HCT116 (cell line): ENCODE results near the gene TRIM39. TPM values are rescaled to one million over a fixed set of nuclear protein-coding genes. Genes with fewer than 3 reads are reported as not detected.

Source experiments
- ATAC-seq: fragments of 200-7000 bp; cut with Tn5 transposase; 2 replicates; pipeline ENCODE4 v1.9.1; 2020; ENCODE audit warnings: mild to moderate bottlenecking, moderate library complexity
- BruUV-seq: library from RNA; stranded (reverse); fragments of 400-500 nt; replicated peaks from 2 replicates; lab custom pipeline; 2021; lab: Mats Ljungman, UMichigan
- CTCF ChIA-PET: fragments of 300-600 bp; sonication (Branson Sonifier 250); formaldehyde crosslinking; loops from one replicate; lab custom pipeline; 2021; ENCODE audit warnings: antibody characterized with exemption; lab: Charles Lee
- POLR2A ChIA-PET: fragments of 300-600, 350-600 bp; sonication (Branson Sonifier 250); formaldehyde crosslinking; loops from one replicate; lab custom pipeline; 2021; ENCODE audit warnings: antibody characterized with exemption; lab: Charles Lee
- RAD21 ChIA-PET, 2 experiments: fragments of 300-600 bp; sonication (Branson Sonifier 250); formaldehyde crosslinking; loops; one replicate each; lab custom pipeline; 2023; ENCODE audit warnings: low total read pairs in 2 of 2; ENCODE audit not compliant: uncharacterized antibody in 2 of 2, unreplicated experiment in 2 of 2, low non-redundant PET in 1 of 2; lab: Charles Lee
- DNase-seq: peaks from one replicate; pipeline ENCODE4 v3.0.0-alpha.2; 2010; ENCODE audit warnings: low read depth, low spot score
- H2AFZ ChIP-seq: fragments of 200-600 bp; shearing (Covaris generic), sonication (generic); 2 replicates; pipeline ENCODE4 v1.6.1; 2017; ENCODE audit warnings: low read depth, mixed run types, mixed read lengths, antibody characterized with exemption, low read length; ENCODE audit not compliant: poor library complexity, severe bottlenecking
- H3K27ac ChIP-seq: 2 replicates; pipeline ENCODE4 v1.5.1; 2012; ENCODE audit warnings: low read depth, low read length
- H3K27me3 ChIP-seq: fragments of 200-600 bp; sonication (generic); 2 replicates; pipeline ENCODE4 v1.6.1; 2016; ENCODE audit warnings: mixed run types, low read length, mixed read lengths; ENCODE audit not compliant: insufficient read depth
- H3K36me3 ChIP-seq, 2 experiments: fragments of 200-500 bp in 1 of 2; fragments of 200-600 bp in 1 of 2; sonication (Bioruptor generic) in 1 of 2; sonication (generic) in 1 of 2; 2 replicates each; pipeline versions ENCODE4 v1.5.1 to v1.6.1; 2014 to 2016; ENCODE audit warnings: low read length in 2 of 2, inconsistent platforms in 1 of 2, mixed read lengths in 1 of 2, mixed run types in 1 of 2; ENCODE audit not compliant: insufficient read depth in 2 of 2, control insufficient read depth in 1 of 2
- H3K4me1 ChIP-seq, 2 experiments: fragments of 200-600 bp in 1 of 2; sonication (generic) in 1 of 2; 2 replicates each; pipeline versions ENCODE4 v1.5.1 to v1.6.1; 2012 to 2017; ENCODE audit warnings: low read length in 2 of 2, inconsistent platforms in 1 of 2, mild to moderate bottlenecking in 1 of 2, mixed read lengths in 1 of 2, mixed run types in 1 of 2, moderate library complexity in 1 of 2; ENCODE audit not compliant: insufficient read depth in 2 of 2, control insufficient read depth in 1 of 2
- H3K4me2 ChIP-seq: fragments of 200-600 bp; sonication (generic); 2 replicates; pipeline ENCODE4 v1.6.1; 2017; ENCODE audit warnings: mixed run types, low read length, mixed read lengths
- H3K4me3 ChIP-seq, 2 experiments: fragments of 200-600 bp in 1 of 2; sonication (generic) in 1 of 2; replicated peaks in 1 of 2; 2 replicates each; pipeline ENCODE4 v1.5.1; 2011 to 2016; ENCODE audit warnings: low read length in 2 of 2, control low read depth in 1 of 2, low read depth in 1 of 2, mild to moderate bottlenecking in 1 of 2, mixed read lengths in 1 of 2, mixed run types in 1 of 2
- H3K79me2 ChIP-seq: fragments of 200-600 bp; sonication (generic); 2 replicates; pipeline ENCODE4 v1.6.1; 2017; ENCODE audit warnings: mild to moderate bottlenecking, mixed run types, low read length, moderate library complexity, mixed read lengths; ENCODE audit not compliant: insufficient read depth
- H3K9ac ChIP-seq: fragments of 200-600 bp; sonication (generic); 2 replicates; pipeline ENCODE4 v1.6.1; 2016; ENCODE audit warnings: low read length, mixed read lengths
- H3K9me2 ChIP-seq: fragments of 200-600 bp; sonication (generic), shearing (Covaris generic); 2 replicates; pipeline ENCODE4 v1.6.1; 2017; ENCODE audit warnings: mixed run types, mild to moderate bottlenecking, moderate library complexity; ENCODE audit not compliant: insufficient read depth
- H3K9me3 ChIP-seq, 2 experiments: fragments of 200-500 bp in 1 of 2; fragments of 200-600 bp in 1 of 2; sonication (Bioruptor generic) in 1 of 2; sonication (generic) in 1 of 2; 2 replicates each; pipeline ENCODE4 v1.6.1; 2014 to 2017; ENCODE audit warnings: low read length in 2 of 2, mixed read lengths in 2 of 2, inconsistent platforms in 1 of 2, low read depth in 1 of 2, mild to moderate bottlenecking in 1 of 2, mixed run types in 1 of 2, moderate library complexity in 1 of 2; ENCODE audit not compliant: control insufficient read depth in 1 of 2, insufficient read depth in 1 of 2
- H4K20me1 ChIP-seq: fragments of 200-600 bp; sonication (generic), shearing (Covaris generic); 2 replicates; pipeline ENCODE4 v1.6.1; 2017; ENCODE audit warnings: mixed run types, mild to moderate bottlenecking, moderate library complexity; ENCODE audit not compliant: insufficient read depth
- EGR1 ChIP-seq: IDR thresholded peaks from 2 replicates; pipeline ENCODE4 v1.6.1; 2012; ENCODE audit warnings: low read depth
- EZH2phosphoT487 ChIP-seq: fragments of 200-600 bp; IDR thresholded peaks from 2 replicates; pipeline ENCODE4 v1.6.1; 2018; ENCODE audit warnings: antibody characterized with exemption, borderline replicate concordance
- POLR2A ChIP-seq: IDR thresholded peaks from 2 replicates; pipeline ENCODE4 v1.7.0; 2011; ENCODE audit warnings: borderline replicate concordance; ENCODE audit not compliant: insufficient read depth, insufficient read length; ENCODE audit errors: extremely low read depth
- POLR2AphosphoS5 ChIP-seq: IDR thresholded peaks from 2 replicates; pipeline ENCODE4 v1.6.1; 2011; ENCODE audit warnings: mild to moderate bottlenecking, low read depth, low read length, moderate library complexity
- RAD21 ChIP-seq: IDR thresholded peaks from 2 replicates; pipeline ENCODE4 v1.6.1; 2012; ENCODE audit warnings: low read depth, mild to moderate bottlenecking
- SIN3A ChIP-seq: IDR thresholded peaks from 2 replicates; pipeline ENCODE4 v1.6.1; 2012; ENCODE audit warnings: low read depth
- SP1 ChIP-seq: IDR thresholded peaks from 2 replicates; pipeline ENCODE4 v1.6.1; 2012; ENCODE audit warnings: low read depth
- SRF ChIP-seq: IDR thresholded peaks from 2 replicates; pipeline ENCODE4 v1.6.1; 2012; ENCODE audit warnings: low read depth
- intact Hi-C: fragments of 100-400 bp; cut with micrococcal nuclease; formaldehyde crosslinking; loops from 2 replicates; pipeline ENCODE4 v1.10.0; 2022
- total RNA-seq: library from RNA; stranded (reverse); gene quantifications from one replicate; pipeline ENCODE4 v1.2.1, GENCODE V29; 2021; ENCODE audit not compliant: unreplicated experiment
- TF ChIP-seq, protein P1 (sequence below): IDR thresholded peaks from 2 replicates; pipeline ENCODE4 v1.6.1; 2012; ENCODE audit warnings: low read depth

Gene TRIM39
- total RNA-seq, 1 experiment from 2014 or later, result 11.2 TPM

DNA sequence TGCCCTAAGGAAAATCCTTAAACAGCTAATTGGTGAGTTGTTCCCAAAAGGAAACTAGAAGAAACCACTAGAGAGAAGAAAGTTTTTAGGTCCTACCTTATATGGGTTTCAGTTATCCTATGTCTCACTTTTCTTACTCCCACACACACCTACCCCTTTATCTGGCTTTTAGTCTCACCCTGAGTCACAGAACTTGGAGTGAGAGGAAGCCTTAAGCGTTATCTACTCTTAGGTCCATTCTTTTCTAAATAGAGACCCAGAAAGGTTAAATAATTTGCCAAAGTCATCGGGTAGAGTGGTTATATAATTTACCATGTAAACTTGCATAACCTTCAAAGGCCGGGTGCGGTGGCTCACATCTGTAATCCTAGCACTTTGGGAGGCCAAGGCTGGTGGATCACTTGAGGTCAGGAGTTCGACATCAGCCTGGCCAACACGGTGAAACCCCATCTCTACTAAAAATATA, 13.9 kb downstream of the TRIM39 start:
- CTCF ChIA-PET, result no interaction called here
- no peak for TF ChIP-seq SIN3A
- no peak for TF ChIP-seq SP1
- no peak for TF ChIP-seq EZH2phosphoT487
- TF ChIP-seq SRF, result no peak
- TF ChIP-seq POLR2AphosphoS5, result no peak
- TF ChIP-seq POLR2A, result no peak
- TF ChIP-seq, protein P1, sequence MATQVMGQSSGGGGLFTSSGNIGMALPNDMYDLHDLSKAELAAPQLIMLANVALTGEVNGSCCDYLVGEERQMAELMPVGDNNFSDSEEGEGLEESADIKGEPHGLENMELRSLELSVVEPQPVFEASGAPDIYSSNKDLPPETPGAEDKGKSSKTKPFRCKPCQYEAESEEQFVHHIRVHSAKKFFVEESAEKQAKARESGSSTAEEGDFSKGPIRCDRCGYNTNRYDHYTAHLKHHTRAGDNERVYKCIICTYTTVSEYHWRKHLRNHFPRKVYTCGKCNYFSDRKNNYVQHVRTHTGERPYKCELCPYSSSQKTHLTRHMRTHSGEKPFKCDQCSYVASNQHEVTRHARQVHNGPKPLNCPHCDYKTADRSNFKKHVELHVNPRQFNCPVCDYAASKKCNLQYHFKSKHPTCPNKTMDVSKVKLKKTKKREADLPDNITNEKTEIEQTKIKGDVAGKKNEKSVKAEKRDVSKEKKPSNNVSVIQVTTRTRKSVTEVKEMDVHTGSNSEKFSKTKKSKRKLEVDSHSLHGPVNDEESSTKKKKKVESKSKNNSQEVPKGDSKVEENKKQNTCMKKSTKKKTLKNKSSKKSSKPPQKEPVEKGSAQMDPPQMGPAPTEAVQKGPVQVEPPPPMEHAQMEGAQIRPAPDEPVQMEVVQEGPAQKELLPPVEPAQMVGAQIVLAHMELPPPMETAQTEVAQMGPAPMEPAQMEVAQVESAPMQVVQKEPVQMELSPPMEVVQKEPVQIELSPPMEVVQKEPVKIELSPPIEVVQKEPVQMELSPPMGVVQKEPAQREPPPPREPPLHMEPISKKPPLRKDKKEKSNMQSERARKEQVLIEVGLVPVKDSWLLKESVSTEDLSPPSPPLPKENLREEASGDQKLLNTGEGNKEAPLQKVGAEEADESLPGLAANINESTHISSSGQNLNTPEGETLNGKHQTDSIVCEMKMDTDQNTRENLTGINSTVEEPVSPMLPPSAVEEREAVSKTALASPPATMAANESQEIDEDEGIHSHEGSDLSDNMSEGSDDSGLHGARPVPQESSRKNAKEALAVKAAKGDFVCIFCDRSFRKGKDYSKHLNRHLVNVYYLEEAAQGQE, result no peak
- no peak for TF ChIP-seq EGR1
- no peak for TF ChIP-seq RAD21
- TF ChIP-seq, all 23 proteins: peak for 0
- Histone ChIP-seq H3K79me2 (peaks cover 1% of the 10 kb centered on the region), H2AFZ (no peak overlapping the region), H3K9me3 (no peaks in the 10 kb centered on the region), H3K9ac (no peak overlapping the region), H3K36me3 (peaks cover 10 to 16% of the 10 kb centered on the region in 2 experiments; a peak in 3 of 4 replicates), H4K20me1 (no peaks in the 10 kb centered on the region), H3K4me1 (peaks cover 0 to 9% of the 10 kb centered on the region in 2 experiments; a peak in 1 of 4 replicates), H3K4me3 (no peak overlapping the region), H3K4me2 (no peak overlapping the region), H3K27ac (no peak overlapping the region), H3K27me3 (no peaks in the 10 kb centered on the region), H3K9me2 (no peaks in the 10 kb centered on the region)
- ChIA-PET RAD21 (no interaction called here), POLR2A (interaction anchor here (0.8 kb wide), 1 partner anchor 14 kb away, joined by 3 read pairs; the partner anchor contains the start of gene TRIM39)
- intact Hi-C loops, result no loop called here
- BruUV-seq, result no TSS peak
- DNase-seq (no peak), ATAC-seq (no peak)
